Mesenchymal stem cell (in vitro differentiated cells and primary cell): Measurements from ENCODE around the gene GNAI2.

Experiments used
- DNase-seq: peaks from one replicate; pipeline ENCODE4 v3.0.0-alpha.2; 2013
- H2AFZ ChIP-seq: one replicate; pipeline ENCODE4 v1.6.1; 2013; ENCODE audit warnings: low read depth, mild to moderate bottlenecking, control low read depth, inconsistent platforms, low read length, moderate library complexity
- H2AK5ac ChIP-seq: 2 replicates; pipeline ENCODE4 v1.6.1; 2013; ENCODE audit warnings: low read length, moderate library complexity, mild to moderate bottlenecking, inconsistent platforms; ENCODE audit not compliant: severe bottlenecking
- H2BK120ac ChIP-seq: one replicate; pipeline ENCODE4 v1.6.1; 2013; ENCODE audit warnings: low read depth, mild to moderate bottlenecking, inconsistent platforms, low read length, moderate library complexity
- H2BK12ac ChIP-seq, 2 experiments: one replicate each; pipeline ENCODE4 v1.6.1; 2013; ENCODE audit warnings: inconsistent platforms in 2 of 2, low read length in 2 of 2, mild to moderate bottlenecking in 2 of 2, moderate library complexity in 2 of 2, control low read depth in 1 of 2
- H2BK15ac ChIP-seq: one replicate; pipeline ENCODE4 v1.6.1; 2013; ENCODE audit warnings: mild to moderate bottlenecking, low read depth, inconsistent platforms; ENCODE audit not compliant: poor library complexity, severe bottlenecking
- H2BK5ac ChIP-seq: 2 replicates; pipeline ENCODE4 v1.6.1; 2013; ENCODE audit warnings: low read depth, mild to moderate bottlenecking, low read length, control low read depth, inconsistent platforms; ENCODE audit not compliant: poor library complexity, severe bottlenecking
- H3K14ac ChIP-seq, 2 experiments: one replicate each; pipeline ENCODE4 v1.6.1; 2013; ENCODE audit warnings: inconsistent platforms in 2 of 2, low read length in 2 of 2, control low read depth in 1 of 2, mild to moderate bottlenecking in 1 of 2, moderate library complexity in 1 of 2
- H3K18ac ChIP-seq, 2 experiments: one replicate each; pipeline ENCODE4 v1.6.1; 2013; ENCODE audit warnings: inconsistent platforms in 2 of 2, low read length in 2 of 2, control low read depth in 1 of 2, low read depth in 1 of 2, mild to moderate bottlenecking in 1 of 2
- H3K23ac ChIP-seq, 2 experiments: one replicate each; pipeline ENCODE4 v1.6.1; 2013; ENCODE audit warnings: inconsistent platforms in 2 of 2, low read length in 2 of 2, mild to moderate bottlenecking in 2 of 2, moderate library complexity in 2 of 2, control low read depth in 1 of 2
- H3K27ac ChIP-seq: 2 replicates; pipeline ENCODE4 v1.5.1; 2013; ENCODE audit warnings: mild to moderate bottlenecking, moderate library complexity, low read length, control low read depth, inconsistent platforms; ENCODE audit not compliant: poor library complexity, severe bottlenecking
- H3K27me3 ChIP-seq, 2 experiments: 2 replicates each; pipeline versions ENCODE4 v1.6.1 to v1.7.0; 2013; ENCODE audit warnings: low read length in 2 of 2, mild to moderate bottlenecking in 2 of 2, moderate library complexity in 2 of 2, control low read depth in 1 of 2, inconsistent platforms in 1 of 2; ENCODE audit not compliant: control insufficient read depth in 1 of 2, insufficient read depth in 1 of 2
- H3K36me3 ChIP-seq, 2 experiments: 2 replicates each; pipeline versions ENCODE4 v1.6.1 to v1.7.0; 2013; ENCODE audit warnings: low read length in 2 of 2, control low read depth in 1 of 2, inconsistent platforms in 1 of 2, low read depth in 1 of 2, mild to moderate bottlenecking in 1 of 2; ENCODE audit not compliant: insufficient read depth in 2 of 2, control insufficient read depth in 1 of 2
- H3K4ac ChIP-seq, 2 experiments: one replicate each; pipeline ENCODE4 v1.6.1; 2013; ENCODE audit warnings: inconsistent platforms in 2 of 2, low read length in 2 of 2, mild to moderate bottlenecking in 2 of 2, moderate library complexity in 2 of 2, control low read depth in 1 of 2, low read depth in 1 of 2
- H3K4me1 ChIP-seq: 2 replicates; pipeline ENCODE4 v1.6.1; 2013; ENCODE audit warnings: low read depth, low read length, control low read depth; ENCODE audit not compliant: control insufficient read depth, insufficient read depth
- H3K4me2 ChIP-seq: 2 replicates; pipeline ENCODE4 v1.6.1; 2013; ENCODE audit warnings: low read length, mild to moderate bottlenecking, inconsistent platforms; ENCODE audit not compliant: poor library complexity, severe bottlenecking
- H3K4me3 ChIP-seq, 2 experiments: 2 replicates each; pipeline versions ENCODE4 v1.5.1 to v1.7.0; 2013; ENCODE audit warnings: low read length in 2 of 2, mild to moderate bottlenecking in 2 of 2, control low read depth in 1 of 2, low read depth in 1 of 2; ENCODE audit not compliant: insufficient read depth in 1 of 2
- H3K79me1 ChIP-seq: replicated peaks from 2 replicates; pipeline ENCODE4 v1.6.1; 2013; ENCODE audit warnings: mild to moderate bottlenecking, control low read depth, low read length, inconsistent platforms; ENCODE audit not compliant: poor library complexity, severe bottlenecking
- H3K9ac ChIP-seq: 2 replicates; pipeline ENCODE4 v1.7.0; 2013; ENCODE audit warnings: mild to moderate bottlenecking, low read length, moderate library complexity
- H3K9me3 ChIP-seq: 2 replicates; pipeline ENCODE4 v1.7.0; 2013; ENCODE audit warnings: mild to moderate bottlenecking, low read length; ENCODE audit not compliant: control insufficient read depth
- H4K8ac ChIP-seq: one replicate; pipeline ENCODE4 v1.6.1; 2013; ENCODE audit warnings: inconsistent platforms, mild to moderate bottlenecking, low read length, moderate library complexity
- H4K91ac ChIP-seq: one replicate; pipeline ENCODE4 v1.6.1; 2013; ENCODE audit warnings: mild to moderate bottlenecking, low read length, inconsistent platforms
- WGBS: methylation state at CpG from one replicate; pipeline ENCODE4 v1.1.7; 2013; ENCODE audit warnings: mixed read lengths; 5-methylcytosine and 5-hydroxymethylcytosine counted together

GNAI2 gene

GRCh38 chr3:50294492-50295403, 58.7 kb downstream of the GNAI2 start:
- no peak overlapping the region for H3K4me3 ChIP-seq
- H3K36me3 ChIP-seq, result peaks cover 13 to 21% of the 10 kb centered on the region in 2 experiments
- no peak overlapping the region for H2AFZ ChIP-seq
- no peaks in the 10 kb centered on the region for H3K27me3 ChIP-seq
- no peak overlapping the region for H3K23ac ChIP-seq
- peak overlapping the region; percentile 44 for H2BK15ac ChIP-seq
- H3K4me1 ChIP-seq, result peaks cover 24% of the 10 kb centered on the region
- H2BK12ac ChIP-seq, result no peak overlapping the region
- no peak for DNase-seq
- H3K27ac ChIP-seq, result no peak overlapping the region
- H3K79me1 ChIP-seq, result peaks cover 22% of the 10 kb centered on the region
- H3K9me3 ChIP-seq, result no peaks in the 10 kb centered on the region
- no peak overlapping the region for H3K4me2 ChIP-seq
- H2AK5ac ChIP-seq, result no peak overlapping the region
- no peak overlapping the region for H2BK120ac ChIP-seq
- WGBS, result 93% methylated on average over 22 of the region's 22 CpGs
- no peak overlapping the region for H3K14ac ChIP-seq
- no peak overlapping the region for H4K91ac ChIP-seq
- H3K18ac ChIP-seq, result no peak overlapping the region
- H2BK5ac ChIP-seq, result no peak overlapping the region
- no peak overlapping the region for H4K8ac ChIP-seq
- no peak overlapping the region for H3K9ac ChIP-seq
- no peak overlapping the region for H3K4ac ChIP-seq

GRCh38 chr3:50295553-50296431, 59.8 kb downstream of the GNAI2 start:
- Histone ChIP-seq H3K9me3 (no peaks in the 10 kb centered on the region), H3K27me3 (no peaks in the 10 kb centered on the region), H3K18ac (no peak overlapping the region), H4K91ac (no peak overlapping the region), H2AFZ (no peak overlapping the region), H2BK5ac (no peak overlapping the region), H3K23ac (no peak overlapping the region), H3K27ac (no peak overlapping the region), H4K8ac (no peak overlapping the region), H3K4me1 (peaks cover 26% of the 10 kb centered on the region), H3K4me2 (no peak overlapping the region), H3K79me1 (peaks cover 13% of the 10 kb centered on the region), H3K14ac (no peak overlapping the region), H3K9ac (no peak overlapping the region), H3K4me3 (no peak overlapping the region), H2BK12ac (no peak overlapping the region), H3K4ac (no peak overlapping the region), H2BK15ac (no peak overlapping the region), H2AK5ac (no peak overlapping the region), H3K36me3 (peaks cover 5 to 12% of the 10 kb centered on the region in 2 experiments), H2BK120ac (no peak overlapping the region)
- no peak for DNase-seq
- 86% methylated on average over 8 of the region's 8 CpGs for WGBS

DNA sequence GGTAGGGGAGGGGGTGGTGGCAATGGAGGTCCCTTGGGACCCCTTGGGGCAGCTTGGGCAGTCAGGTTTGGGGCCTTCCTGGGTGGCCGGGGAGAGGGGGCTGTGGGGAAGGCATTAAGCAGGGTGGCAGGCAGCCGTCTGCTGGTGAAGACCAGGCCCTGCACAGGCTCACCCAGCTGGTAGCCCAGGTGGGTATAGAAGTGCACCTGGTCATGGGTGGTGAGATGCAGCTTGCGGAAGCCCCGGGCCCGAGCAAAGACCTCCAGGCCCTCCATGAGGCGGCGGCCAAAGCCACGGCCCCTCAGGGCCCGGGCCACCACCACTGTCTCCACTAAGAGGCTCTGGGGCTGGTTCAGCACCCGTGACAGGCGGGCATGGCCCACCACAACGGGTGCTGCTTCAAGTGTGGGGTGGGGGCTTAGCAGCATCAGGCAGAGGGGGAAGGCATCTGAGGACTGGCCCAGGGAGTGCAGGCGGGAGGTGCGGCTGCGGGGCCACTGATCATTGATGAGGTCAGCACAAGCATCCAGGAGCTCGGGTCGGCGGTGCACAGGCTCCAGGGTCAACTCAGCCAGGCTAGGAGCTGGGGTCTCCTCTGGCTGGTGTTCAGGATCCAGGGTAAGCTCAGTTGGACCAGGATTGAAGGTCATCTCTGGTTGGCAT, 60.8 kb downstream of the GNAI2 start:
- no peak overlapping the region for H2BK12ac ChIP-seq
- H3K14ac ChIP-seq, result no peak overlapping the region
- no peak overlapping the region for H3K4me2 ChIP-seq
- H3K79me1 ChIP-seq, result peaks cover 11% of the 10 kb centered on the region
- no peak for DNase-seq
- no peak overlapping the region for H4K91ac ChIP-seq
- H3K9ac ChIP-seq, result no peak overlapping the region
- H2AK5ac ChIP-seq, result no peak overlapping the region
- no peak overlapping the region for H3K18ac ChIP-seq
- peaks cover 5 to 12% of the 10 kb centered on the region in 2 experiments for H3K36me3 ChIP-seq
- no peak overlapping the region for H3K27ac ChIP-seq
- peak overlapping the region in 1 of 2 experiments; percentile 7 for H3K4me3 ChIP-seq
- WGBS, result 95% methylated on average over 18 of the region's 18 CpGs
- H3K4ac ChIP-seq, result no peak overlapping the region
- no peak overlapping the region for H3K23ac ChIP-seq
- no peaks in the 10 kb centered on the region for H3K27me3 ChIP-seq
- no peaks in the 10 kb centered on the region for H3K9me3 ChIP-seq
- H4K8ac ChIP-seq, result no peak overlapping the region
- no peak overlapping the region for H2AFZ ChIP-seq
- peaks cover 21% of the 10 kb centered on the region for H3K4me1 ChIP-seq
- H2BK5ac ChIP-seq, result no peak overlapping the region
- no peak overlapping the region for H2BK120ac ChIP-seq
- H2BK15ac ChIP-seq, result no peak overlapping the region
